Heart left ventricle (tissue), 13 donors: ENCODE results near the gene PLCB1.

Experiments used
- POLR2A ChIP-seq, 2 donors: fragments of 450-650 bp; IDR thresholded peaks; one replicate each; pipeline ENCODE4 v1.6.1; 2017; ENCODE audit warnings: antibody characterized with exemption in 2 of 2, mild to moderate bottlenecking in 2 of 2, moderate library complexity in 2 of 2
- TF ChIP-seq, protein P1 (sequence below), 12 donors: fragments of 200-600 bp; sonication (generic) in 4 of 12; IDR thresholded peaks; one replicate each; pipeline versions ENCODE4 v1.5.0 to v1.8.0; 2018 to 2022; ENCODE audit warnings: antibody characterized with exemption in 12 of 12, mild to moderate bottlenecking in 5 of 12
- donor health status: ischemic (EF 13 %, LVEDD 7.1; RV severe dilation, severe dysfunction).
- donor health status: DM: no; HTN: yes; CAD: no.
- donor health status: DM: no; HTN: no; CAD: no.
- donor health status: ischemic (EF 25% LVEDD 6.9; RV normal size, moderate dysfunction).
- donor health status: ischemic (EF 25% LVEDD 5.7; RV mildly dilated, moderate dysfunction).
- donor health status: ischemic (EF 35%, LVEDD 5.7; RV mildly dilated, moderate dysfunction).
- donor health status: nonischemic (EF 11% LVEDD 7.7; RV severe dilation, severe dysfunction).
- donor health status: DM: yes; HTN: yes; CAD: no.
- donor health status: PGD.
- donor health status: ischemic (EF 29% LVEDD 5.4; RV normal size, mild dysfunction).
- donor health status: nonischemic (EF 23%, LVEDD 6.1; RV moderate dilation, normal function).

DNA sequence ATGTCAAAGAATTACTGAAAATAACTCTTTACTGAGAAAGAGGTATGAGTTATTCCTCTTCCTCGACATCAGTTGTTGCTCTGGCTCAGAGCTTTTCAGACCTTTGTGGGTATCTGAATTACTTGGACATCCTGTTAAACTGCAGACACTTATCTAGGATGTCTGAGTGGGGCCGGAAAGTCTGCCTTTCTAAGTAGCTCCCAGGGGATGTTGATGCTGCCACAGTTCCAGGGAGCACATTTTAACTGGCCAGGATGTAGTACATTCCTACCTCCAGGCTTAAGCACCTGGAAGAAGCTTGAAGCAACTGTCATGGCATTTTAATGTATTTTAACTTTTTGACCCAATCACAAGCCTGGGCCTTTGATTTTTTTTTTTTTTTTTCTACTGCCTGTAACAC lies 671.0 kb downstream of the PLCB1 start:
- TF ChIP-seq, protein P1, sequence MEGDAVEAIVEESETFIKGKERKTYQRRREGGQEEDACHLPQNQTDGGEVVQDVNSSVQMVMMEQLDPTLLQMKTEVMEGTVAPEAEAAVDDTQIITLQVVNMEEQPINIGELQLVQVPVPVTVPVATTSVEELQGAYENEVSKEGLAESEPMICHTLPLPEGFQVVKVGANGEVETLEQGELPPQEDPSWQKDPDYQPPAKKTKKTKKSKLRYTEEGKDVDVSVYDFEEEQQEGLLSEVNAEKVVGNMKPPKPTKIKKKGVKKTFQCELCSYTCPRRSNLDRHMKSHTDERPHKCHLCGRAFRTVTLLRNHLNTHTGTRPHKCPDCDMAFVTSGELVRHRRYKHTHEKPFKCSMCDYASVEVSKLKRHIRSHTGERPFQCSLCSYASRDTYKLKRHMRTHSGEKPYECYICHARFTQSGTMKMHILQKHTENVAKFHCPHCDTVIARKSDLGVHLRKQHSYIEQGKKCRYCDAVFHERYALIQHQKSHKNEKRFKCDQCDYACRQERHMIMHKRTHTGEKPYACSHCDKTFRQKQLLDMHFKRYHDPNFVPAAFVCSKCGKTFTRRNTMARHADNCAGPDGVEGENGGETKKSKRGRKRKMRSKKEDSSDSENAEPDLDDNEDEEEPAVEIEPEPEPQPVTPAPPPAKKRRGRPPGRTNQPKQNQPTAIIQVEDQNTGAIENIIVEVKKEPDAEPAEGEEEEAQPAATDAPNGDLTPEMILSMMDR (IDR thresholded peaks at IDR 0.05), result no peak
- TF ChIP-seq POLR2A (IDR thresholded peaks at IDR 0.05), result no peak
